Ishikawa (cell line): Measurements from ENCODE around the gene IRS2.

Experiments
- CEBPB ChIP-seq: IDR thresholded peaks from 2 replicates; pipeline ENCODE4 v1.6.1; 2012
- CREB1 ChIP-seq: IDR thresholded peaks from 2 replicates; pipeline ENCODE4 v1.6.1; 2012; ENCODE audit warnings: low read depth
- EGR1 ChIP-seq: IDR thresholded peaks from 2 replicates; pipeline ENCODE4 v1.6.1; 2012
- EP300 ChIP-seq: IDR thresholded peaks from 2 replicates; pipeline ENCODE4 v1.6.1; 2012; ENCODE audit warnings: borderline replicate concordance
- FOXM1 ChIP-seq: IDR thresholded peaks from 2 replicates; pipeline ENCODE4 v1.6.1; 2012; ENCODE audit warnings: low read depth, borderline replicate concordance
- NFIC ChIP-seq: IDR thresholded peaks from 2 replicates; pipeline ENCODE4 v1.6.1; 2012
- RAD21 ChIP-seq: IDR thresholded peaks from 2 replicates; pipeline ENCODE4 v1.6.1; 2012; ENCODE audit warnings: low read depth
- TAF1 ChIP-seq: IDR thresholded peaks from 2 replicates; pipeline ENCODE4 v1.6.1; 2012; ENCODE audit warnings: low read depth, mild to moderate bottlenecking
- TCF12 ChIP-seq: IDR thresholded peaks from 2 replicates; pipeline ENCODE4 v1.6.1; 2012; ENCODE audit warnings: low read depth
- TEAD4 ChIP-seq: IDR thresholded peaks from 2 replicates; pipeline ENCODE4 v1.6.1; 2012
- YY1 ChIP-seq: IDR thresholded peaks from 2 replicates; pipeline ENCODE4 v1.6.1; 2012; ENCODE audit warnings: low read depth
- ZBTB7A ChIP-seq: IDR thresholded peaks from 2 replicates; pipeline ENCODE4 v1.6.1; 2012; ENCODE audit warnings: low read depth
- TF ChIP-seq, protein P1 (sequence below): IDR thresholded peaks from 2 replicates; pipeline ENCODE4 v1.6.1; 2012
- TF ChIP-seq, protein P2 (sequence below): IDR thresholded peaks from 2 replicates; pipeline ENCODE4 v1.6.1; 2012; ENCODE audit warnings: low read depth, mild to moderate bottlenecking
- TF ChIP-seq, protein P3 (sequence below): IDR thresholded peaks from 2 replicates; pipeline ENCODE4 v1.6.1; 2012

Gene IRS2

DNA sequence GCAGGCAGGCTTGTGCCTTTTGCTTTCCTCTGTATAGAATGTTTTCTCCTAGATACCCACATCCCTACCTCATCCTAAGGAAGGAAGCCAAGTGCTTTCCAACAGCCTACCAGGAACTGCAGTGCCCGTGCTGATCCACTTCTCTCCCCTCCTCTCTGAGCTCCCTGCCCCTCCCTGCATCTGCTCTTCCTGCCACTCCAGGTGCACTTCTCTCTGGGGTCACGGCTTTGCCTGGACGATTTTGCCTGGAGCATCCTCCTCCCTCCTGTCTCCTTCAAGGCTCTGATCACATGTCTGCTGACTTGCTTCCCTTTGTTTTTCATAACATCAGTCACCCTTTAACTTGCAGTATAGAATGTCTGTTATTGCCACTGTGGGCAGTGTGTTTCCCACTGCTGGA lies 34.7 kb upstream of the IRS2 start:
- no peak for TF ChIP-seq TEAD4
- TF ChIP-seq TCF12: no peak
- no peak for TF ChIP-seq TAF1
- TF ChIP-seq EP300: no peak
- no peak for TF ChIP-seq ZBTB7A
- TF ChIP-seq, protein P1, sequence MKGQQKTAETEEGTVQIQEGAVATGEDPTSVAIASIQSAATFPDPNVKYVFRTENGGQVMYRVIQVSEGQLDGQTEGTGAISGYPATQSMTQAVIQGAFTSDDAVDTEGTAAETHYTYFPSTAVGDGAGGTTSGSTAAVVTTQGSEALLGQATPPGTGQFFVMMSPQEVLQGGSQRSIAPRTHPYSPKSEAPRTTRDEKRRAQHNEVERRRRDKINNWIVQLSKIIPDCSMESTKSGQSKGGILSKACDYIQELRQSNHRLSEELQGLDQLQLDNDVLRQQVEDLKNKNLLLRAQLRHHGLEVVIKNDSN: no peak
- TF ChIP-seq, protein P2, sequence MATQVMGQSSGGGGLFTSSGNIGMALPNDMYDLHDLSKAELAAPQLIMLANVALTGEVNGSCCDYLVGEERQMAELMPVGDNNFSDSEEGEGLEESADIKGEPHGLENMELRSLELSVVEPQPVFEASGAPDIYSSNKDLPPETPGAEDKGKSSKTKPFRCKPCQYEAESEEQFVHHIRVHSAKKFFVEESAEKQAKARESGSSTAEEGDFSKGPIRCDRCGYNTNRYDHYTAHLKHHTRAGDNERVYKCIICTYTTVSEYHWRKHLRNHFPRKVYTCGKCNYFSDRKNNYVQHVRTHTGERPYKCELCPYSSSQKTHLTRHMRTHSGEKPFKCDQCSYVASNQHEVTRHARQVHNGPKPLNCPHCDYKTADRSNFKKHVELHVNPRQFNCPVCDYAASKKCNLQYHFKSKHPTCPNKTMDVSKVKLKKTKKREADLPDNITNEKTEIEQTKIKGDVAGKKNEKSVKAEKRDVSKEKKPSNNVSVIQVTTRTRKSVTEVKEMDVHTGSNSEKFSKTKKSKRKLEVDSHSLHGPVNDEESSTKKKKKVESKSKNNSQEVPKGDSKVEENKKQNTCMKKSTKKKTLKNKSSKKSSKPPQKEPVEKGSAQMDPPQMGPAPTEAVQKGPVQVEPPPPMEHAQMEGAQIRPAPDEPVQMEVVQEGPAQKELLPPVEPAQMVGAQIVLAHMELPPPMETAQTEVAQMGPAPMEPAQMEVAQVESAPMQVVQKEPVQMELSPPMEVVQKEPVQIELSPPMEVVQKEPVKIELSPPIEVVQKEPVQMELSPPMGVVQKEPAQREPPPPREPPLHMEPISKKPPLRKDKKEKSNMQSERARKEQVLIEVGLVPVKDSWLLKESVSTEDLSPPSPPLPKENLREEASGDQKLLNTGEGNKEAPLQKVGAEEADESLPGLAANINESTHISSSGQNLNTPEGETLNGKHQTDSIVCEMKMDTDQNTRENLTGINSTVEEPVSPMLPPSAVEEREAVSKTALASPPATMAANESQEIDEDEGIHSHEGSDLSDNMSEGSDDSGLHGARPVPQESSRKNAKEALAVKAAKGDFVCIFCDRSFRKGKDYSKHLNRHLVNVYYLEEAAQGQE: no peak

DNA sequence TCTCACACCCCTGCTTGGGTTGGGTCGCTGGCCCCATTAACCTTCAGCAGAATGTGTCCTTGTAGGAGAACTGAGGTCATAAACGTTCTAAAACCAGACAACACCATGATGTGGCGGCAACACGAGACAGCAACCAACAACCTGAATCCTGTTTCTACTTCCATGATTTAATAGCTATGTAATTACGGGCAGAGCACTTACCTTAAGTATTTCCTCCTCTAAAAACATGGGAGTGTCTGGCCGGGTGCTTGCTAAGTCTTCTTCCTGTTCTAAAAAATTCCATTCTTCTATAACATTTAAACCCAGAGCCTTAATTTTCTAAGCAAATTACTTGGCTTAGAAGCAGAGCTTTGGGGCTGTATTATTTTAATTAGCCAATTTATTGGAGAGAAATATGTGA lies 33.5 kb upstream of the IRS2 start:
- TF ChIP-seq EP300 (no peak), NFIC (no peak), CREB1 (no peak), TCF12 (no peak), ZBTB7A (no peak)
- TF ChIP-seq, protein P2: no peak
- TF ChIP-seq, protein P1: no peak

DNA sequence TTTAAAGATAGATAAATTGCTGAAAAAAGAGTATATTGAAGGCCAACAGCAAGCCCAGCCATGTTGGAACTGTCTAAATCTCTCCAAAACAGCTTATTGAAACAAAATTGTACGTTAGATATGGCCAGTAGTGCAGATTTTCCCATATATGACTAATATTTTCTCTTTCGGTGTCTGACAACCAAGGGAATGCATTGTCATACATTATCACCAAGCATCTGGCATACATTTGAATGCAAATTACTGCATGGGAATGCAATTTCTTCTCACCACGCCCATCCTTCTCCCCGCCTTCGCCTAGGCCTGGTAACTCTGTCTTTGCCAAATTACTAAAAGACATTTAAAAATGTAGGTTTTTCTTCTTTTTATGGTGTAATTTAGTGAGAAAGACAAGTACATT lies 32.5 kb upstream of the IRS2 start:
- no peak for TF ChIP-seq TAF1
- TF ChIP-seq RAD21: no peak
- TF ChIP-seq, protein P2: no peak
- no peak for TF ChIP-seq CEBPB
- TF ChIP-seq, protein P1: no peak
- TF ChIP-seq NFIC: no peak

DNA sequence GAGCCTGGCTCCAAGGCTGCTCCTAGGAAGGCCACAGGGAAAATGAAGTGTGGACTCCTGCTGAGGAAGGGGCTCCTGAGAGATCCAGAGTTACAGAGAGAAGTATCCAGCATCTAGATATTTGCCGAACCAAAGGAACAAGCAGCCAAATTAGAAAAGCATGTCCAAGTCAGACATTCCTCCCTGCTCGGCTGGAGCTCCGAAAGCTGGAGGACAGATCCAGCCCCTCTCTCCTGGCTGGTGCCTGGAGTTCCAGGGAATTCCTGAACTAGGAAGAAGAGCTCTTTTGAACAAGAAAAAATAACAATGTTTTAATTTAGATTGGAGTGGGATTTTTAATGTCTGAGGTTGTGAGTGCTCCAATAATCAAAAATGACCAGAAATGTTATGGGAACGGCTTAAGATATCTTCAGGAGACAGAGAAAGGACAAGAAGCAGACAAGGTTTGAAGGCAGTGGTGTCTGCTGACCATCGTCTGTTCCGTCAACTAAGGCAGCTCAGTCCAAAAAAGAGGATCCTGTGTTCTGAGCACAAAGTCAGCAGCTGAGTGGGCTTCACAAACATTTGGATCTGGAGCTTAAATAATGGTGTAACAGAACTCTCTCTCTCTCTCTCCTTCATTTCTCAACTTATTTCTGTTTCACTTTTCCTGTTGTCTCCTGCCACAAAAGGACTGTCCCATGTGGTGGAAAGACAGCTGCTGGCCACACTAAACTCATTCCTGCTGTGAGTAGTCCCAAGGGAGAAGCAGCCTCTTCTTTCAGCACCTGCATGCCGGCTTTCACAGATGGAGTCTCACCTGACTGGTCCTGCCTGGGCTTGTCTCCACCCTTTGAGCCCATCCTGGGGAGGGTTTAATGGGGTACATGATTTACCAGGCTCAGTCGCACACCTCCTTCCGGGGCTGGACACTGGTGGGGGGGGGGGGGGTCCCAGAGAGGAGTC lies 31.5 kb upstream of the IRS2 start:
- TF ChIP-seq, protein P2: no peak
- TF ChIP-seq, protein P1: no peak
- TF ChIP-seq FOXM1: no peak
- TF ChIP-seq RAD21: no peak
- TF ChIP-seq EP300: no peak
- TF ChIP-seq YY1: no peak
- TF ChIP-seq, protein P3, sequence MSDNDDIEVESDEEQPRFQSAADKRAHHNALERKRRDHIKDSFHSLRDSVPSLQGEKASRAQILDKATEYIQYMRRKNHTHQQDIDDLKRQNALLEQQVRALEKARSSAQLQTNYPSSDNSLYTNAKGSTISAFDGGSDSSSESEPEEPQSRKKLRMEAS: no peak
- no peak for TF ChIP-seq CREB1
- TF ChIP-seq TAF1: no peak
- TF ChIP-seq EGR1: no peak
- TF ChIP-seq CEBPB: no peak
- no peak for TF ChIP-seq TEAD4
- TF ChIP-seq TCF12: no peak
